ENCODE data around the gene STK26.

The STK26 gene

GRCh38 chrX:132015875-132016274 lies 7.2 kb upstream of the STK26 start:
- no peaks in the 10 kb centered on the region for H3K27me3 ChIP-seq (ENCODE audit: control insufficient read depth, low read length)
- no peaks in the 10 kb centered on the region for H3K36me3 ChIP-seq (ENCODE audit: control insufficient read depth, low read length)
- no peak overlapping the region for H3K27ac ChIP-seq (ENCODE audit: low read depth, low read length)
- no peaks in the 10 kb centered on the region for H3K9me2 ChIP-seq (replicated peaks; ENCODE audit: control insufficient read depth, low read length)
- no peaks in the 10 kb centered on the region for H3K79me2 ChIP-seq (ENCODE audit: control insufficient read depth, low read length)
- H3K4me1 ChIP-seq (ENCODE audit: control insufficient read depth, low read length), result no peaks in the 10 kb centered on the region
- no peak overlapping the region for H3K4me2 ChIP-seq (ENCODE audit: low read length)
- TF ChIP-seq CTCF (IDR thresholded peaks at IDR 0.05; ENCODE audit: low read depth, low read length, poor library complexity, severe bottlenecking), result no peak
- no peak for TF ChIP-seq EZH2phosphoT487 (IDR thresholded peaks at IDR 0.05; ENCODE audit: borderline replicate concordance, low read length)
- no peaks in the 10 kb centered on the region for H3K9me3 ChIP-seq (ENCODE audit: control insufficient read depth, insufficient read depth, low read length)
- no peaks in the 10 kb centered on the region for H3F3A ChIP-seq (ENCODE audit: control insufficient read depth, insufficient read depth)
- H3K4me3 ChIP-seq (ENCODE audit: low read length), result no peak overlapping the region
- H4K20me1 ChIP-seq (ENCODE audit: control insufficient read depth, insufficient read depth, low read depth, low read length), result no peaks in the 10 kb centered on the region

GRCh38 chrX:132016628-132017430 lies 6.3 kb upstream of the STK26 start:
- Histone ChIP-seq H3K36me3 (ENCODE audit: control insufficient read depth, low read length) (no peaks in the 10 kb centered on the region), H3K79me2 (ENCODE audit: control insufficient read depth, low read length) (no peaks in the 10 kb centered on the region), H3K4me1 (ENCODE audit: control insufficient read depth, low read length) (peaks cover 2% of the 10 kb centered on the region; the same call in 1 of the 2 replicates), H3K4me3 (ENCODE audit: low read length) (no peak overlapping the region), H3K4me2 (ENCODE audit: low read length) (no peak overlapping the region), H3K9me3 (ENCODE audit: control insufficient read depth, insufficient read depth, low read length) (no peaks in the 10 kb centered on the region), H4K20me1 (ENCODE audit: control insufficient read depth, insufficient read depth, low read depth, low read length) (no peaks in the 10 kb centered on the region), H3K27ac (ENCODE audit: low read depth, low read length) (no peak overlapping the region), H3K9me2 (replicated peaks; ENCODE audit: control insufficient read depth, low read length) (no peaks in the 10 kb centered on the region), H3K27me3 (ENCODE audit: control insufficient read depth, low read length) (no peaks in the 10 kb centered on the region), H3F3A (ENCODE audit: control insufficient read depth, insufficient read depth) (no peaks in the 10 kb centered on the region)
- no peak for TF ChIP-seq CTCF (IDR thresholded peaks at IDR 0.05; ENCODE audit: low read depth, low read length, poor library complexity, severe bottlenecking)
- TF ChIP-seq EZH2phosphoT487 (IDR thresholded peaks at IDR 0.05; ENCODE audit: borderline replicate concordance, low read length), result no peak

GRCh38 chrX:132017431-132018185 lies 5.5 kb upstream of the STK26 start:
- Histone ChIP-seq H3K27me3 (ENCODE audit: control insufficient read depth, low read length) (no peaks in the 10 kb centered on the region), H3K79me2 (ENCODE audit: control insufficient read depth, low read length) (no peaks in the 10 kb centered on the region), H3F3A (ENCODE audit: control insufficient read depth, insufficient read depth) (no peaks in the 10 kb centered on the region), H3K9me3 (ENCODE audit: control insufficient read depth, insufficient read depth, low read length) (no peaks in the 10 kb centered on the region), H3K27ac (ENCODE audit: low read depth, low read length) (no peak overlapping the region), H3K4me1 (ENCODE audit: control insufficient read depth, low read length) (peaks cover 3% of the 10 kb centered on the region; the same call in 1 of the 2 replicates), H3K36me3 (ENCODE audit: control insufficient read depth, low read length) (no peaks in the 10 kb centered on the region), H4K20me1 (ENCODE audit: control insufficient read depth, insufficient read depth, low read depth, low read length) (no peaks in the 10 kb centered on the region), H3K4me3 (ENCODE audit: low read length) (no peak overlapping the region), H3K9me2 (replicated peaks; ENCODE audit: control insufficient read depth, low read length) (no peaks in the 10 kb centered on the region), H3K4me2 (ENCODE audit: low read length) (no peak overlapping the region)
- TF ChIP-seq EZH2phosphoT487 (IDR thresholded peaks at IDR 0.05; ENCODE audit: borderline replicate concordance, low read length) (no peak), CTCF (IDR thresholded peaks at IDR 0.05; ENCODE audit: low read depth, low read length, poor library complexity, severe bottlenecking) (no peak)
